Activated naive CD4-positive, alpha-beta T cell treated with anti-CD3 and anti-CD28 coated beads for 36 hours (primary cell): ENCODE measurements around the gene CDC16. TPM values are rescaled to one million over a fixed set of nuclear protein-coding genes. Genes with fewer than 3 reads are reported as not detected.
"Not testable (repeated sequence)": the region's sequence is repeated elsewhere in the genome, so short reads cannot be mapped to it uniquely, and the experiment has no call there.

Source experiments
- CTCF ChIA-PET: fragments of 350-600 bp; sonication (Branson Sonifier 250); formaldehyde crosslinking; loops from one replicate; lab custom pipeline; 2021; ENCODE audit warnings: antibody characterized with exemption; lab: Charles Lee
- DNase-seq: peaks from one replicate; pipeline ENCODE4 v3.0.0-alpha.2; 2020
- H3K27ac Mint-ChIP-seq: one replicate; pipeline ENCODE4 v1.8.0; 2021; ENCODE audit warnings: mild to moderate bottlenecking, mixed read lengths
- H3K27me3 Mint-ChIP-seq: one replicate; pipeline ENCODE4 v1.8.0; 2021; ENCODE audit warnings: low read depth, mixed read lengths
- H3K36me3 Mint-ChIP-seq: one replicate; pipeline ENCODE4 v1.8.0; 2021; ENCODE audit warnings: low read depth, mixed read lengths
- H3K4me1 Mint-ChIP-seq: one replicate; pipeline ENCODE4 v1.8.0; 2021; ENCODE audit warnings: low read depth, mixed read lengths
- H3K4me3 Mint-ChIP-seq: one replicate; pipeline ENCODE4 v1.8.0; 2021; ENCODE audit warnings: mild to moderate bottlenecking, moderate library complexity, mixed read lengths
- H3K9me3 Mint-ChIP-seq: one replicate; pipeline ENCODE4 v1.8.0; 2021; ENCODE audit warnings: mixed read lengths
- intact Hi-C: fragments of 100-400 bp; cut with micrococcal nuclease; formaldehyde crosslinking; loops from one replicate; pipeline ENCODE4 v1.15.1; 2023
- total RNA-seq, 2 experiments: library from RNA; stranded (reverse); gene quantifications; one replicate each; pipeline ENCODE4 v1.2.3, GENCODE V29; 2021

CDC16 gene
- total RNA-seq, 2 experiments from 2014 or later: 67.2 to 69.5 TPM

- H3K9me3 Mint-ChIP-seq, intact Hi-C loops, H3K4me3 Mint-ChIP-seq, DNase-seq, H3K4me1 Mint-ChIP-seq, H3K27ac Mint-ChIP-seq, H3K27me3 Mint-ChIP-seq: not testable (repeated sequence)
- CTCF ChIA-PET: interaction anchor here (0.5 to 0.6 kb wide), 2 partner anchors 8 to 133 kb away, joined by 3 read pairs; no protein-coding TSS in a partner anchor
- peaks cover 38% of the 10 kb centered on the region for H3K36me3 Mint-ChIP-seq
These were observed 17.1 kb downstream of the CDC16 start for GRCh38 chr13:114251639-114252440.

DNA sequence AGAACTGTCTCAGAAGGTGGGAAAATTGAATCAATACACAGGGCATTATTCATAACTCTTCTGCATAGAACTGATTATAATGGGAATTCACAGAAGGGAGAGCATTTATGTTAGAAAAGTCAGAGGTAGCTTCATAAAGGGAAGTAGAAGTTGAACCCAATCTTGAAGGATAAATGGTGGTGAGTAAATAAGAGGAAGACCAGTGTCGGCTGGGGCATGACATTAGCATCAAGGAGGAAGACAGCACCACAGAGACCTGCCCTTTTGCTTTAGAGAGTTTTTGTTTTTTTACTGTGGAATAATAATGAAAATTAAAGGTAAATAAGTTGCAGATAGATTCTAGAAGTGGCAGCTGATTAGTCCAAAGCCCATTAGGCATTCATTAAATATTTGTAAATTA lies 21.9 kb downstream of the CDC16 start:
- H3K4me3 Mint-ChIP-seq: no peak overlapping the region
- peaks cover 43% of the 10 kb centered on the region for H3K36me3 Mint-ChIP-seq
- no peaks in the 10 kb centered on the region for H3K4me1 Mint-ChIP-seq
- intact Hi-C loops: no loop called here
- H3K27ac Mint-ChIP-seq: no peak overlapping the region
- DNase-seq: no peak
- no peaks in the 10 kb centered on the region for H3K9me3 Mint-ChIP-seq
- CTCF ChIA-PET: interaction anchor here (0.7 kb wide), 1 partner anchor 304 kb away, joined by 3 read pairs; no protein-coding TSS in a partner anchor
- H3K27me3 Mint-ChIP-seq: no peaks in the 10 kb centered on the region

DNA sequence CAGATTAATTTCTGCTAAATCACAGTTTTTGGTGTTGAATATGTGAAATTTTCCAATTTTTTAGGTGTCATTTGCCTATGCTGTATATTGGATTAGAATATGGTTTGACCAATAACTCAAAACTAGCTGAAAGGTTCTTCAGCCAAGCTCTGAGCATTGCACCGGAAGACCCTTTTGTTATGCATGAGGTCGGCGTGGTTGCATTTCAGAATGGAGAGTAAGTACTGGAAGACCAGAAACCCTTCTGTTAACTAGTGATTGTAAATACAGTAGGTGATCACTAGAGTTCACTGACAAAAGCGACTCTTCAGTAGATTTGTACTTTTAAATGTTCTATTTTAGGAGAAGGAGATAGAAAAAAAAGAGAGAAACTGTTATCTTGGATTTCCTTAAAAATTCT lies 22.3 kb downstream of the CDC16 start:
- DNase-seq: no peak
- H3K4me3 Mint-ChIP-seq: no peak overlapping the region
- H3K36me3 Mint-ChIP-seq: peaks cover 42% of the 10 kb centered on the region
- intact Hi-C loops: no loop called here
- CTCF ChIA-PET: interaction anchor here (0.7 kb wide), 1 partner anchor 305 kb away, joined by 3 read pairs; no protein-coding TSS in a partner anchor
- H3K27ac Mint-ChIP-seq: no peak overlapping the region
- no peaks in the 10 kb centered on the region for H3K9me3 Mint-ChIP-seq
- H3K4me1 Mint-ChIP-seq: no peaks in the 10 kb centered on the region
- H3K27me3 Mint-ChIP-seq: no peaks in the 10 kb centered on the region

- Mint-ChIP-seq H3K9me3 (no peaks in the 10 kb centered on the region), H3K4me1 (peaks cover 9% of the 10 kb centered on the region), H3K27me3 (no peaks in the 10 kb centered on the region), H3K4me3 (no peak overlapping the region), H3K36me3 (peaks cover 48% of the 10 kb centered on the region), H3K27ac (no peak overlapping the region)
- DNase-seq: no peak
- CTCF ChIA-PET: no interaction called here
- intact Hi-C loops: no loop called here
These were observed 23.9 kb downstream of the CDC16 start for GRCh38 chr13:114258589-114258988.

DNA sequence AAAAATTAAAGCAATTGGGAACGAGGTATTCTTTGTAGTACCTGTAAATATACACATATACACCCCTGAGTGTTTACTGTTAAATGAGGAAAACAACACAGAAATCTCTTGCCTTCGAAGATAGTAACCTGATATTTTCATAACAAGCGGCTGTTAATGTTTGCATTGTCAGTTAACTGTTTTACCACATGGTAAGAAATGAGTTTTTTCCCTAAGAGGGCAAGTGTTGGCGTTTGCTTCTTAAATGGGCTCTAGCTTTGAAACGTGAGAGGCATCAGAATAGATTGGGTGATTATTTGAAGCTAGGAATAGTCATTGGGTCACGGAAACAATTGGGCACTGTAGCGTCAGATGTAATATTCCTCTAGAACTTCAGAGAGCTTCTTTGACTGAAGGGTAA lies 24.7 kb downstream of the CDC16 start:
- DNase-seq: no peak
- Mint-ChIP-seq H3K27me3 (no peaks in the 10 kb centered on the region), H3K4me3 (no peak overlapping the region), H3K36me3 (peaks cover 46% of the 10 kb centered on the region), H3K27ac (no peak overlapping the region), H3K9me3 (no peaks in the 10 kb centered on the region), H3K4me1 (peaks cover 10% of the 10 kb centered on the region)
- intact Hi-C loops: no loop called here
- CTCF ChIA-PET: no interaction called here

DNA sequence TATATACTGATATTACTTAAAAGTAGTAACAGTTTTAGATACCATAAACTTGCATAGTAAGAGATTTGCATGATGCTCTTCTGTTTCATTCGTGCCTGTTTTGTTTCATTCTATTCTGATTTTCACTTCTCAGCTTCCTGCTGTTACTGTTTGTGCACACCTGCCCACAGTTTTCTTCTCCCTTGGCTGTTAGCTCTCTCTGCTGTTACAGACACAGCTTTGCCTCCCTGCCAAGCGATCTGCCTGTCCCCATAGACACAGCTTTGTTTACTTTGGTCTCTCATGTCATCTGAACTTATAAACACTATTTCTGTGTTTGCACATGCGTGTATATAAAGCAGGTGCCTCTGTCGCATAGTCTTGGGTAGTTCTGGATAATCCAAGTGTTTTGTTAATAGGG lies 25.3 kb downstream of the CDC16 start:
- no peaks in the 10 kb centered on the region for H3K27me3 Mint-ChIP-seq
- H3K36me3 Mint-ChIP-seq: peaks cover 44% of the 10 kb centered on the region
- CTCF ChIA-PET: interaction anchor here (0.7 kb wide), 1 partner anchor 8 kb away, joined by 3 read pairs; no protein-coding TSS in a partner anchor
- H3K4me1 Mint-ChIP-seq: peaks cover 10% of the 10 kb centered on the region
- H3K27ac Mint-ChIP-seq: no peak overlapping the region
- no peaks in the 10 kb centered on the region for H3K9me3 Mint-ChIP-seq
- intact Hi-C loops: no loop called here
- DNase-seq: no peak
- no peak overlapping the region for H3K4me3 Mint-ChIP-seq

- Mint-ChIP-seq H3K4me3 (no peak overlapping the region), H3K27ac (no peak overlapping the region), H3K27me3 (no peaks in the 10 kb centered on the region), H3K4me1 (peaks cover 10% of the 10 kb centered on the region), H3K36me3 (peaks cover 45% of the 10 kb centered on the region), H3K9me3 (no peaks in the 10 kb centered on the region)
- intact Hi-C loops: no loop called here
- CTCF ChIA-PET: no interaction called here
- no peak for DNase-seq
These were observed 26.1 kb downstream of the CDC16 start for GRCh38 chr13:114260814-114261213.

DNA sequence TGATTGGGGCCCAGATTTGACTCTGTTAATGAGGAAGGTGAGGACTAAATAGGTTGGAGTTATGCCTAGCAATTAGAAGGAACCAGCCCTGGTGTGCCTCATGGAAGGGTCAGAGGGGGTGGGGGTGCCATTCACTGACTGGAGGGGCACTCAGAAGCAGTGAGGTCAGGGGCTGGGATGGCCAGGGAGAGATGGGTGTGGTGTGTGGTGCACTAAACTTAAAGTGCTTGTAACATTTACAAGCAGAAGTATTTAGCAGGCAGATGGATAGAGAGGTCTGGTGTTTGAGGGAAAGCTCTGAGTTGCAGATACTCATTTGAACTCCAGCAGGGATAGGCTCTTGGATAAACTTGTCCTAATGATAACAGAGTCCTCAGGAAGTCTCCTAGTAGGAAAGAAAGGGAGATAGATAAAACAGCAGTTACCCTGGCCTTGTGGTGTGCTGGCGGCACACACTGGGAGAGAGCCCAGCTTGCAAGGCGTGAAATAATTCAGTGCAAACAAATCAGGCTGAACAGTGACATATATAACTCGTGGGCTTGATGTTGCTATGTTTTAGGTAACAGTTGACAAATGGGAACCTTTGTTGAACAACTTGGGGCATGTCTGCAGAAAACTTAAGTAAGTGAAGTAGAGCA lies 26.8 kb downstream of the CDC16 start:
- Mint-ChIP-seq H3K4me3 (no peak overlapping the region), H3K27ac (peak overlapping the region; percentile 1), H3K27me3 (no peaks in the 10 kb centered on the region), H3K36me3 (peaks cover 47% of the 10 kb centered on the region), H3K9me3 (no peaks in the 10 kb centered on the region), H3K4me1 (peaks cover 10% of the 10 kb centered on the region)
- no peak for DNase-seq
- intact Hi-C loops: no loop called here
- CTCF ChIA-PET: no interaction called here

DNA sequence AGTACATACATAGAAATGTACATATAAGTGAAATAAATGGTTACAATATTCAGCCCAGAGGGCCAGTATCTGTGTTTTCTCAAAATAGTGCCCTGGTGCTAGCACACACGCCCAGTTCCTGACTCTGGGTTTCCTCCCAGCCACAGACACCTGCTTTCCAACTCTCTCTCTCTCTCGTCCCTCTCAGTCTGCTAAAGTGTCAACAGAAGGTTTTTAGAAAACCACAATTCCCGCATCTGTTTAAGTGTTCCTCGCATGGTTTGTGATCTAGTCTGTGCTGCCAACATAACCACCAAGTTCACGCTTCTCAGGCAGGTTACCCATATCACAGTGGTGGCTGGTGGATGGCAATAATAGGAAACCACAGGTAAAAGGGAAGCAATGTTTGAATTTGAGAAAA lies 28.9 kb downstream of the CDC16 start:
- no peak overlapping the region for H3K4me3 Mint-ChIP-seq
- H3K9me3 Mint-ChIP-seq: no peaks in the 10 kb centered on the region
- no peak for DNase-seq
- intact Hi-C loops: no loop called here
- peak overlapping the region; percentile 57 for H3K27ac Mint-ChIP-seq
- H3K4me1 Mint-ChIP-seq: peaks cover 16% of the 10 kb centered on the region
- CTCF ChIA-PET: no interaction called here
- H3K27me3 Mint-ChIP-seq: no peaks in the 10 kb centered on the region
- H3K36me3 Mint-ChIP-seq: peaks cover 54% of the 10 kb centered on the region

- intact Hi-C loops, H3K4me3 Mint-ChIP-seq, DNase-seq, H3K9me3 Mint-ChIP-seq, H3K27ac Mint-ChIP-seq, H3K27me3 Mint-ChIP-seq: not testable (repeated sequence)
- Mint-ChIP-seq H3K36me3 (peaks cover 57% of the 10 kb centered on the region), H3K4me1 (peaks cover 19% of the 10 kb centered on the region)
- CTCF ChIA-PET: interaction anchor here (0.6 kb wide), 1 partner anchor 23 kb away, joined by 3 read pairs; no protein-coding TSS in a partner anchor
These were observed 29.6 kb downstream of the CDC16 start for GRCh38 chr13:114264313-114264712.

DNA sequence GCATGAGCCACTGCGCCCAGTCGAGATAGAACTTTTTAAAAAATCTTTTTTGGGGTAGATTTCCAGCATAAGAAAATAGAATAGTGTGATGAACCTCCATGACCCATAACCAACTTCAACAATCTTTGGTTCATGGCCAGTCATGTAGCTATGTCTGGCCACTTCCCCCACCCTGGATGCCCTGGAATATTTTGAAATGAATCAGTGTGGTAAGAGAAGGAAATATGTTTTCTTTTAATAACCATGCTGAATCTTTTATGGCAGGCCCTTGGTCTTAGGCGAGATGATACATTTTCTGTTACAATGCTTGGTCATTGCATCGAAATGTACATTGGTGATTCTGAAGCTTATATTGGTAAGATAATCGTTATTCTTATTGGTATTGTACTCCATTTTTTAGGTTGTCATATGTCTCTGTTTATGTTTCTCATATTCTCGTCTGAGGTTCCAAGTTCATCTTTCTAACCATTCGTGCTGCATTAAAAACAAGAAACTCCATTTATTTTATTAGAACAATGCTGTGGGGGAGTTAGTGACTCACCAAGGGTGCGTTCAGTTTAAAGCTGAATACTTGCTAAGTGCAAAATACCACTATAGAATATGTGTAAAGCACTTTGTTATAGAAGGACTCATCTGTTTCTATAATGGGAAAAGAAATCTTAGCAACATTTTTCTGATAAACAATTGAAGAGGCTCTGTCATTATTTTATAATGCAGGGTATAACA lies 30.4 kb downstream of the CDC16 start:
- H3K9me3 Mint-ChIP-seq: no peaks in the 10 kb centered on the region
- no peaks in the 10 kb centered on the region for H3K27me3 Mint-ChIP-seq
- no peak for DNase-seq
- H3K27ac Mint-ChIP-seq: no peak overlapping the region
- intact Hi-C loops: no loop called here
- H3K4me1 Mint-ChIP-seq: peaks cover 20% of the 10 kb centered on the region
- no peak overlapping the region for H3K4me3 Mint-ChIP-seq
- peaks cover 53% of the 10 kb centered on the region for H3K36me3 Mint-ChIP-seq
- CTCF ChIA-PET: interaction anchor here (0.6 kb wide), 1 partner anchor 304 kb away, joined by 3 read pairs; no protein-coding TSS in a partner anchor

- H3K27ac Mint-ChIP-seq: no peak overlapping the region
- peaks cover 50% of the 10 kb centered on the region for H3K36me3 Mint-ChIP-seq
- H3K4me1 Mint-ChIP-seq: peaks cover 20% of the 10 kb centered on the region
- no peak for DNase-seq
- no peaks in the 10 kb centered on the region for H3K9me3 Mint-ChIP-seq
- no peak overlapping the region for H3K4me3 Mint-ChIP-seq
- H3K27me3 Mint-ChIP-seq: no peaks in the 10 kb centered on the region
- CTCF ChIA-PET: interaction anchor here (0.6 kb wide), 1 partner anchor 88 kb away, joined by 3 read pairs; no protein-coding TSS in a partner anchor
- intact Hi-C loops: no loop called here
These were observed 31.5 kb downstream of the CDC16 start for GRCh38 chr13:114266241-114266640.
